Parathyroid adenoma (tissue), 2 donors: ENCODE data around the gene CCL21.
A peak's percentile ranks its signal among the peaks of the same experiment; 100 is the strongest.

Experiments used
- H2AFZ ChIP-seq: fragments of 300-600 bp; sonication (generic); one replicate; pipeline ENCODE4 v1.7.0; 2017; ENCODE audit warnings: antibody characterized with exemption, mild to moderate bottlenecking
- H3K27ac ChIP-seq: fragments of 300-600 bp; sonication (generic); one replicate; pipeline ENCODE4 v1.7.0; 2017
- H3K27me3 ChIP-seq: fragments of 300-600 bp; sonication (generic); one replicate; pipeline ENCODE4 v1.7.0; 2017; ENCODE audit warnings: low read length; ENCODE audit not compliant: control insufficient read depth, insufficient read depth
- H3K36me3 ChIP-seq: fragments of 300-600 bp; sonication (generic); one replicate; pipeline ENCODE4 v1.7.0; 2017; ENCODE audit warnings: low read length; ENCODE audit not compliant: control insufficient read depth, insufficient read depth
- H3K4me1 ChIP-seq: fragments of 300-600 bp; sonication (generic); one replicate; pipeline ENCODE4 v1.7.0; 2017; ENCODE audit warnings: control low read depth
- H3K4me2 ChIP-seq: fragments of 300-600 bp; sonication (generic); one replicate; pipeline ENCODE4 v1.7.0; 2017; ENCODE audit warnings: low read length
- H3K4me3 ChIP-seq: fragments of 300-600 bp; sonication (generic); one replicate; pipeline ENCODE4 v1.7.0; 2017; ENCODE audit warnings: low read depth, low read length
- H3K79me2 ChIP-seq: fragments of 300-600 bp; sonication (generic); one replicate; pipeline ENCODE4 v1.7.0; 2017; ENCODE audit warnings: control low read depth
- H3K9ac ChIP-seq: fragments of 300-600 bp; sonication (generic); one replicate; pipeline ENCODE4 v1.7.0; 2017; ENCODE audit warnings: mild to moderate bottlenecking
- H3K9me3 ChIP-seq: fragments of 300-600 bp; sonication (generic); one replicate; pipeline ENCODE4 v1.7.0; 2017; ENCODE audit warnings: low read length; ENCODE audit not compliant: control insufficient read depth
- CTCF ChIP-seq: fragments of 300-600 bp; sonication (generic); IDR thresholded peaks from one replicate; pipeline ENCODE4 v1.7.0; 2017; ENCODE audit warnings: antibody characterized with exemption, mild to moderate bottlenecking
- donor health status: primary hyperparathyroidism.

Gene CCL21

GRCh38 chr9:34675869-34676268 is 34.1 kb downstream of the CCL21 start:
- Histone ChIP-seq H3K27me3 (no peaks in the 10 kb centered on the region), H3K4me1 (no peaks in the 10 kb centered on the region), H3K9me3 (no peaks in the 10 kb centered on the region), H3K4me2 (no peak overlapping the region), H2AFZ (no peak overlapping the region), H3K36me3 (no peaks in the 10 kb centered on the region), H3K4me3 (no peak overlapping the region), H3K79me2 (no peaks in the 10 kb centered on the region), H3K27ac (no peak overlapping the region), H3K9ac (no peak overlapping the region)
- TF ChIP-seq CTCF = no peak

GRCh38 chr9:34675048-34675714 is 34.8 kb downstream of the CCL21 start:
- no peaks in the 10 kb centered on the region for H3K79me2 ChIP-seq
- H3K27ac ChIP-seq = no peak overlapping the region
- no peak overlapping the region for H3K4me2 ChIP-seq
- H2AFZ ChIP-seq = no peak overlapping the region
- no peak overlapping the region for H3K9ac ChIP-seq
- H3K9me3 ChIP-seq = no peaks in the 10 kb centered on the region
- H3K27me3 ChIP-seq = no peaks in the 10 kb centered on the region
- H3K4me3 ChIP-seq = no peak overlapping the region
- TF ChIP-seq CTCF = peak; percentile 26
- no peaks in the 10 kb centered on the region for H3K4me1 ChIP-seq
- no peaks in the 10 kb centered on the region for H3K36me3 ChIP-seq

GRCh38 chr9:34674440-34674839 is 35.5 kb downstream of the CCL21 start:
- Histone ChIP-seq H3K27ac (no peak overlapping the region), H3K79me2 (no peaks in the 10 kb centered on the region), H2AFZ (no peak overlapping the region), H3K4me2 (no peak overlapping the region), H3K4me1 (no peaks in the 10 kb centered on the region), H3K27me3 (no peaks in the 10 kb centered on the region), H3K36me3 (no peaks in the 10 kb centered on the region), H3K4me3 (no peak overlapping the region), H3K9ac (no peak overlapping the region), H3K9me3 (no peaks in the 10 kb centered on the region)
- TF ChIP-seq CTCF = no peak

- Histone ChIP-seq H3K79me2 (no peaks in the 10 kb centered on the region), H3K27ac (no peak overlapping the region), H3K9ac (no peak overlapping the region), H2AFZ (no peak overlapping the region), H3K4me1 (no peaks in the 10 kb centered on the region), H3K4me2 (no peak overlapping the region), H3K36me3 (no peaks in the 10 kb centered on the region), H3K9me3 (no peaks in the 10 kb centered on the region), H3K4me3 (no peak overlapping the region), H3K27me3 (no peaks in the 10 kb centered on the region)
- no peak for TF ChIP-seq CTCF
Measured at GRCh38 chr9:34671307-34671706, 38.6 kb downstream of the CCL21 start.

- Histone ChIP-seq H3K79me2 (no peaks in the 10 kb centered on the region), H3K9ac (no peak overlapping the region), H3K4me1 (no peaks in the 10 kb centered on the region), H3K27me3 (no peaks in the 10 kb centered on the region), H2AFZ (no peak overlapping the region), H3K27ac (no peak overlapping the region), H3K9me3 (no peaks in the 10 kb centered on the region), H3K36me3 (no peaks in the 10 kb centered on the region), H3K4me3 (no peak overlapping the region), H3K4me2 (no peak overlapping the region)
- no peak for TF ChIP-seq CTCF
Measured at GRCh38 chr9:34669809-34670562, 40.0 kb downstream of the CCL21 start.
